ENCODE results near the gene CCDC187.
"Not testable (repeated sequence)": the region's sequence is repeated elsewhere in the genome, so short reads cannot be mapped to it uniquely, and the experiment has no call there.

Gene CCDC187

GRCh38 chr9:136241542-136241941 is 62.4 kb downstream of the CCDC187 start:
- no peak for TF ChIP-seq CTCF (IDR thresholded peaks at IDR 0.05; ENCODE audit: insufficient read depth, low read depth, low read length, missing control alignments)
- DNase-seq (ENCODE audit: low read depth) = no peak
- H3K4me3 ChIP-seq (ENCODE audit: low read length) = no peak overlapping the region

- DNase-seq (ENCODE audit: low read depth) = no peak
- TF ChIP-seq CTCF (IDR thresholded peaks at IDR 0.05; ENCODE audit: insufficient read depth, low read depth, low read length, missing control alignments) = no peak
- H3K4me3 ChIP-seq (ENCODE audit: low read length) = no peak overlapping the region
Measured at GRCh38 chr9:136240941-136241340, 63.0 kb downstream of the CCDC187 start.

- TF ChIP-seq CTCF (IDR thresholded peaks at IDR 0.05; ENCODE audit: insufficient read depth, low read depth, low read length, missing control alignments) = no peak
- no peak for DNase-seq (ENCODE audit: low read depth)
- no peak overlapping the region for H3K4me3 ChIP-seq (ENCODE audit: low read length)
Measured at GRCh38 chr9:136239983-136240330, 63.9 kb downstream of the CCDC187 start.

- no peak for TF ChIP-seq CTCF (IDR thresholded peaks at IDR 0.05; ENCODE audit: insufficient read depth, low read depth, low read length, missing control alignments)
- no peak overlapping the region for H3K4me3 ChIP-seq (ENCODE audit: low read length)
- no peak for DNase-seq (ENCODE audit: low read depth)
Measured at GRCh38 chr9:136239135-136239982, 64.5 kb downstream of the CCDC187 start.

- H3K4me3 ChIP-seq (ENCODE audit: low read length) = no peak overlapping the region
- DNase-seq (ENCODE audit: low read depth) = no peak
- no peak for TF ChIP-seq CTCF (IDR thresholded peaks at IDR 0.05; ENCODE audit: insufficient read depth, low read depth, low read length, missing control alignments)
Measured at GRCh38 chr9:136238342-136238732, 65.6 kb downstream of the CCDC187 start.

- no peak for TF ChIP-seq CTCF (IDR thresholded peaks at IDR 0.05; ENCODE audit: insufficient read depth, low read depth, low read length, missing control alignments)
- DNase-seq (ENCODE audit: low read depth) = no peak
- no peak overlapping the region for H3K4me3 ChIP-seq (ENCODE audit: low read length)
Measured at GRCh38 chr9:136237486-136238341, 66.2 kb downstream of the CCDC187 start.

- not testable (repeated sequence) for DNase-seq (ENCODE audit: low read depth); H3K4me3 ChIP-seq (ENCODE audit: low read length)
Measured at GRCh38 chr9:136236471-136237410, 67.2 kb downstream of the CCDC187 start.
